ENCODE measurements around the gene CORO1A.
"Not testable (repeated sequence)": the region's sequence is repeated elsewhere in the genome, so short reads cannot be mapped to it uniquely, and the experiment has no call there.

DNA sequence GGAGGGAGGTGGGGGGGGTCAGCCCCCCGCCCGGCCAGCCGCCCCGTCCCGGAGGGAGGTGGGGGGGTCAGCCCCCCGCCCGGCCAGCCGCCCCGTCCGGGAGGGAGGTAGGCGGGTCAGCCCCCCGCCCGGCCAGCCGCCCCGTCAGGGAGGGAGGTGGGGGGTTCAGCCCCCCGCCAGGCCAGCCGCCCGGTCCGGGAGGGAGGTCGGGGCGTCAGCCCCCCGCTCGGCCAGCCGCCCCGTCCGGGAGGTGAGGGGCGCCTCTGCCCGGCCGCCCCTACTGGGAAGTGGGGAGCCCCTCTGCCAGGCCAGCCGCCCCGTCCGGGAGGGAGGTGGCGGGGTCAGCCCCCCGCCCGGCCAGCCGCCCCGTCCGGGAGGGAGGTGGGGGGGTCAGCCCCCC lies 14.0 kb upstream of the CORO1A start:
- TF ChIP-seq CTCF (conservative IDR thresholded peaks at IDR 0.05; ENCODE audit: low read depth in 2 of 2); POLR2AphosphoS5 (IDR thresholded peaks at IDR 0.05; ENCODE audit: low read depth): not testable (repeated sequence)

Measured in GM23338 (cell line).